SU-DHL-6 (cell line): ENCODE results near the gene FAM174A.

ENCODE experiments used
- EZH2phosphoT487 ChIP-seq: fragments of 200-600 bp; sonication (generic), shearing (Covaris generic); conservative IDR thresholded peaks from 2 replicates; pipeline ENCODE4 v1.6.1; 2018; ENCODE audit warnings: mild to moderate bottlenecking, antibody characterized with exemption, low read length, moderate library complexity, mixed read lengths
- TF ChIP-seq, protein P1 (sequence below): fragments of 200-600 bp; sonication (generic); IDR thresholded peaks from one replicate; pipeline ENCODE4 v1.5.1; 2017; ENCODE audit warnings: antibody characterized with exemption, mild to moderate bottlenecking, low read length, moderate library complexity; ENCODE audit not compliant: insufficient read depth, poor library complexity, severe bottlenecking

DNA sequence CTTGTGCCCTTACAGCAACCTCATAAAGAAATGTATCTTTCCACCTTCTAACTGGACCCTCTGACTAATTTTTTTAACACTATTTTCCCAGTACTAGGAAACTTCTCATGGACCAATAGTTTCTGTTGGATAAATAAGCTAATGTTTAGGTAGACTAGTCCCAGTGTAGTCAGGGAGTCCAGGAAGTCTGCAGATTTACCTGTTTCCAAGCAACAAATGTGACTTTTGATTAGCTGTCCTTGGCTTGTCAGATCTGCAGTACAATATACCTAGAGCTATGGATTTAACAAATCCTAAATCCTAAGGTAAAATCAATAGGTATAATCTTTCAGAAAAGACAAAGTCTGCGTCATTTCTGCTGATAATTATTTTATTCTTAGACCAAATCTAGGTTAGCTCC is 55.7 kb downstream of the FAM174A start:
- TF ChIP-seq, protein P1, sequence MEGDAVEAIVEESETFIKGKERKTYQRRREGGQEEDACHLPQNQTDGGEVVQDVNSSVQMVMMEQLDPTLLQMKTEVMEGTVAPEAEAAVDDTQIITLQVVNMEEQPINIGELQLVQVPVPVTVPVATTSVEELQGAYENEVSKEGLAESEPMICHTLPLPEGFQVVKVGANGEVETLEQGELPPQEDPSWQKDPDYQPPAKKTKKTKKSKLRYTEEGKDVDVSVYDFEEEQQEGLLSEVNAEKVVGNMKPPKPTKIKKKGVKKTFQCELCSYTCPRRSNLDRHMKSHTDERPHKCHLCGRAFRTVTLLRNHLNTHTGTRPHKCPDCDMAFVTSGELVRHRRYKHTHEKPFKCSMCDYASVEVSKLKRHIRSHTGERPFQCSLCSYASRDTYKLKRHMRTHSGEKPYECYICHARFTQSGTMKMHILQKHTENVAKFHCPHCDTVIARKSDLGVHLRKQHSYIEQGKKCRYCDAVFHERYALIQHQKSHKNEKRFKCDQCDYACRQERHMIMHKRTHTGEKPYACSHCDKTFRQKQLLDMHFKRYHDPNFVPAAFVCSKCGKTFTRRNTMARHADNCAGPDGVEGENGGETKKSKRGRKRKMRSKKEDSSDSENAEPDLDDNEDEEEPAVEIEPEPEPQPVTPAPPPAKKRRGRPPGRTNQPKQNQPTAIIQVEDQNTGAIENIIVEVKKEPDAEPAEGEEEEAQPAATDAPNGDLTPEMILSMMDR, result no peak
- no peak for TF ChIP-seq EZH2phosphoT487
